NCI-H2081 treated with DMSO at 0.1 percent for 48 hours (cell line): ENCODE measurements around the gene GPI.
"Not testable (repeated sequence)": the region's sequence is repeated elsewhere in the genome, so short reads cannot be mapped to it uniquely, and the experiment has no call there.

Experiments
- DNase-seq: peaks from one replicate; lab custom pipeline; 2025; lab: John Stamatoyannopoulos, UW

GPI gene

GRCh38 chr19:34368338-34368737, 3.3 kb downstream of the GPI start:
- no peak for DNase-seq

GRCh38 chr19:34369166-34369565, 4.2 kb downstream of the GPI start:
- not testable (repeated sequence) for DNase-seq

GRCh38 chr19:34370117-34370516, 5.1 kb downstream of the GPI start:
- DNase-seq: no peak

- no peak for DNase-seq
Measured at GRCh38 chr19:34370983-34371382, 6.0 kb downstream of the GPI start.

GRCh38 chr19:34373601-34374288, 8.7 kb downstream of the GPI start:
- no peak for DNase-seq

GRCh38 chr19:34375598-34375997, 10.6 kb downstream of the GPI start:
- DNase-seq: no peak

GRCh38 chr19:34380639-34381241, 15.7 kb downstream of the GPI start:
- no peak for DNase-seq

- DNase-seq: no peak
Measured at GRCh38 chr19:34381399-34382251, 16.6 kb downstream of the GPI start.

GRCh38 chr19:34382471-34382870, 17.5 kb downstream of the GPI start:
- no peak for DNase-seq

GRCh38 chr19:34383599-34383998, 18.6 kb downstream of the GPI start:
- DNase-seq: no peak

- no peak for DNase-seq
Measured at GRCh38 chr19:34386645-34387445, 21.8 kb downstream of the GPI start.

GRCh38 chr19:34387446-34387810, 22.4 kb downstream of the GPI start:
- no peak for DNase-seq

GRCh38 chr19:34388745-34389144, 23.7 kb downstream of the GPI start:
- not testable (repeated sequence) for DNase-seq

- no peak for DNase-seq
Measured at GRCh38 chr19:34391813-34392212, 26.8 kb downstream of the GPI start.

- no peak for DNase-seq
Measured at GRCh38 chr19:34393031-34393430, 28.0 kb downstream of the GPI start.

GRCh38 chr19:34393629-34394028, 28.6 kb downstream of the GPI start:
- DNase-seq: no peak

GRCh38 chr19:34397853-34398252, 32.9 kb downstream of the GPI start:
- no peak for DNase-seq

GRCh38 chr19:34399886-34400285, 34.9 kb downstream of the GPI start:
- no peak for DNase-seq

GRCh38 chr19:34400844-34401243, 35.8 kb downstream of the GPI start:
- DNase-seq: not testable (repeated sequence)

- DNase-seq: no peak
Measured at GRCh38 chr19:34402074-34402600, 37.1 kb downstream of the GPI start.

- DNase-seq: no peak
Measured at GRCh38 chr19:34403784-34404108, 38.8 kb downstream of the GPI start.
